PC-3 (cell line): ENCODE measurements around the gene ANO7. TPM values are rescaled to one million over a fixed set of nuclear protein-coding genes. Genes with fewer than 3 reads are reported as not detected.

Source experiments
- ATAC-seq: fragments of 200-7000 bp; cut with Tn5 transposase; 2 replicates; pipeline ENCODE4 v1.9.1; 2020; ENCODE audit warnings: mild to moderate bottlenecking, moderate library complexity
- BruUV-seq: library from RNA; stranded (reverse); fragments of 400-500 nt; replicated peaks from 2 replicates; lab custom pipeline; 2021; lab: Mats Ljungman, UMichigan
- CTCF ChIA-PET: fragments of 300-600 bp; sonication (Branson Sonifier 250); formaldehyde crosslinking; loops from one replicate; lab custom pipeline; 2022; ENCODE audit warnings: antibody characterized with exemption; lab: Charles Lee
- POLR2A ChIA-PET: fragments of 300-600 bp; sonication (Branson Sonifier 250); formaldehyde crosslinking; loops from one replicate; lab custom pipeline; 2022; ENCODE audit warnings: antibody characterized with exemption; ENCODE audit not compliant: unreplicated experiment; lab: Charles Lee
- DNase-seq: peaks from one replicate; pipeline ENCODE4 v3.0.0-alpha.2; 2015
- H2AFZ ChIP-seq: fragments of 300-600 bp; sonication (generic); 2 replicates; pipeline ENCODE4 v1.6.0; 2016; ENCODE audit warnings: antibody characterized with exemption, low read length
- H3F3A ChIP-seq: fragments of 300-600 bp; sonication (generic); one replicate; pipeline ENCODE4 v1.6.0; 2017; ENCODE audit warnings: antibody characterized with exemption, low read length, control low read depth, mild to moderate bottlenecking; ENCODE audit not compliant: unreplicated experiment
- H3K27ac ChIP-seq: fragments of 300-600 bp; sonication (generic); 2 replicates; pipeline ENCODE4 v1.5.1; 2016; ENCODE audit warnings: mild to moderate bottlenecking, low read length
- H3K27me3 ChIP-seq: fragments of 300-600 bp; sonication (generic); 2 replicates; pipeline ENCODE4 v1.6.1; 2016; ENCODE audit warnings: low read length, mixed read lengths
- H3K36me3 ChIP-seq: fragments of 300-600 bp; sonication (generic); 2 replicates; pipeline ENCODE4 v1.6.1; 2016; ENCODE audit warnings: low read depth, mixed run types, low read length, mixed read lengths
- H3K4me1 ChIP-seq: fragments of 300-600 bp; sonication (generic); 2 replicates; pipeline ENCODE4 v1.5.1; 2016; ENCODE audit warnings: low read length; ENCODE audit not compliant: insufficient read depth
- H3K4me2 ChIP-seq: fragments of 300-600 bp; sonication (generic); 2 replicates; pipeline ENCODE4 v1.6.0; 2016; ENCODE audit warnings: low read length
- H3K4me3 ChIP-seq: fragments of 300-600 bp; sonication (generic); 2 replicates; pipeline ENCODE4 v1.5.1; 2016; ENCODE audit warnings: mild to moderate bottlenecking, low read length, mixed read lengths
- H3K79me2 ChIP-seq: fragments of 300-600 bp; sonication (generic); 2 replicates; pipeline ENCODE4 v1.6.1; 2017; ENCODE audit warnings: low read length, mixed read lengths
- H3K9ac ChIP-seq: fragments of 300-600 bp; sonication (generic); 2 replicates; pipeline ENCODE4 v1.6.0; 2016; ENCODE audit warnings: mild to moderate bottlenecking, low read length
- H3K9me2 ChIP-seq: fragments of 300-600 bp; sonication (generic); replicated peaks from 2 replicates; pipeline ENCODE4 v1.6.1; 2016; ENCODE audit warnings: mixed run types, low read length, mixed read lengths
- H3K9me3 ChIP-seq: fragments of 300-600 bp; sonication (generic); 2 replicates; pipeline ENCODE4 v1.6.1; 2016; ENCODE audit warnings: low read length, mixed read lengths
- H4K20me1 ChIP-seq: fragments of 300-600 bp; sonication (generic); 2 replicates; pipeline ENCODE4 v1.6.1; 2016; ENCODE audit warnings: low read length, mixed read lengths
- EZH2 ChIP-seq: fragments of 300-600 bp; sonication (generic); IDR thresholded peaks from one replicate; pipeline ENCODE4 v1.6.1; 2017; ENCODE audit warnings: antibody characterized with exemption, mild to moderate bottlenecking, low read length; ENCODE audit not compliant: unreplicated experiment
- EZH2phosphoT487 ChIP-seq: fragments of 300-600 bp; sonication (generic); IDR thresholded peaks from 2 replicates; pipeline ENCODE4 v1.6.1; 2018; ENCODE audit warnings: mild to moderate bottlenecking, antibody characterized with exemption, low read length, borderline replicate concordance
- intact Hi-C: fragments of 100-400 bp; cut with micrococcal nuclease; formaldehyde crosslinking; loops from 2 replicates; pipeline ENCODE4 v1.9.0; 2023
- total RNA-seq: library from RNA; depleted of rRNA; stranded (reverse); fragments of >200 nt; gene quantifications from 2 replicates; pipeline ENCODE4 v1.2.3, GENCODE V29; 2014
- TF ChIP-seq, protein P1 (sequence below): fragments of 300-600 bp; sonication (generic); conservative IDR thresholded peaks from 2 replicates; pipeline ENCODE4 v1.5.1; 2017; ENCODE audit warnings: antibody characterized with exemption, low read depth, mild to moderate bottlenecking, low read length

Gene ANO7
- total RNA-seq, 1 experiment from 2014 or later = 2.6 TPM

DNA sequence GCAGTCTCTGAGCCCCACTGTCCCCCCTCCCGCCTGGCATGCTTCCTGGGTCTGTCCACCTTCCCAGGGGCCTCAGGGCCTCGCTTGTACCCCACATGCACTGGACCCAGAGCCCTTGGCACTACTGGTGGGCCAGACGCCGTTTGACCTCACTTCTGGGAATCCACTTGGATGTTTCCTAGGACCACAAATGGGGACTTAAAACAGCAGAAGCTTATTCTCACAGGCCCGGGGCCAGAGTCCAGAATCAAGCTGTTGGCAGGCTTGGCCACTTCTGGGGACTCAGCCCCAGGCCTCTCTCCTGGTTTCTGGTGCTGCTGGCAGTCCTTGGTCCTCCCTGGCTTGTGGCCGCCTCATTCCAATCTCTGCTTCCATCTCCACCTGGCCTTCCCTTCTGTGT lies 19.6 kb downstream of the ANO7 start:
- ChIA-PET POLR2A (no interaction called here), CTCF (no interaction called here)
- Histone ChIP-seq H2AFZ (no peak overlapping the region), H3F3A (no peaks in the 10 kb centered on the region), H3K27ac (no peak overlapping the region), H3K4me2 (no peak overlapping the region), H3K4me3 (no peak overlapping the region), H3K9me2 (no peaks in the 10 kb centered on the region), H4K20me1 (no peaks in the 10 kb centered on the region), H3K9ac (no peak overlapping the region), H3K79me2 (no peaks in the 10 kb centered on the region), H3K27me3 (no peaks in the 10 kb centered on the region), H3K4me1 (no peaks in the 10 kb centered on the region), H3K9me3 (no peaks in the 10 kb centered on the region), H3K36me3 (no peaks in the 10 kb centered on the region)
- DNase-seq (no peak), ATAC-seq (no peak)
- no TSS peak for BruUV-seq
- no peak for TF ChIP-seq EZH2
- TF ChIP-seq, protein P1, sequence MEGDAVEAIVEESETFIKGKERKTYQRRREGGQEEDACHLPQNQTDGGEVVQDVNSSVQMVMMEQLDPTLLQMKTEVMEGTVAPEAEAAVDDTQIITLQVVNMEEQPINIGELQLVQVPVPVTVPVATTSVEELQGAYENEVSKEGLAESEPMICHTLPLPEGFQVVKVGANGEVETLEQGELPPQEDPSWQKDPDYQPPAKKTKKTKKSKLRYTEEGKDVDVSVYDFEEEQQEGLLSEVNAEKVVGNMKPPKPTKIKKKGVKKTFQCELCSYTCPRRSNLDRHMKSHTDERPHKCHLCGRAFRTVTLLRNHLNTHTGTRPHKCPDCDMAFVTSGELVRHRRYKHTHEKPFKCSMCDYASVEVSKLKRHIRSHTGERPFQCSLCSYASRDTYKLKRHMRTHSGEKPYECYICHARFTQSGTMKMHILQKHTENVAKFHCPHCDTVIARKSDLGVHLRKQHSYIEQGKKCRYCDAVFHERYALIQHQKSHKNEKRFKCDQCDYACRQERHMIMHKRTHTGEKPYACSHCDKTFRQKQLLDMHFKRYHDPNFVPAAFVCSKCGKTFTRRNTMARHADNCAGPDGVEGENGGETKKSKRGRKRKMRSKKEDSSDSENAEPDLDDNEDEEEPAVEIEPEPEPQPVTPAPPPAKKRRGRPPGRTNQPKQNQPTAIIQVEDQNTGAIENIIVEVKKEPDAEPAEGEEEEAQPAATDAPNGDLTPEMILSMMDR = no peak
- TF ChIP-seq EZH2phosphoT487 = no peak
- intact Hi-C loops = no loop called here

DNA sequence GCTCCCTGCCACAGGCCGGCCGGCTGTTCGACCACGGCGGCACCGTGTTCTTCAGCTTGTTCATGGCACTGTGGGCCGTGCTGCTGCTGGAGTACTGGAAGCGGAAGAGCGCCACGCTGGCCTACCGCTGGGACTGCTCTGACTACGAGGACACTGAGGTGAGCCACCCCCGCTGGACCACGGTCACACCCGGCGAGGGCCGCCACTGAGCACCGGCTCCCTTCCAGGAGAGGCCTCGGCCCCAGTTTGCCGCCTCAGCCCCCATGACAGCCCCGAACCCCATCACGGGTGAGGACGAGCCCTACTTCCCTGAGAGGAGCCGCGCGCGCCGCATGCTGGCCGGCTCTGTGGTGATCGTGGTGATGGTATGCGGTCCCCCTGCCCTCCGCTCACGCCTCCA lies 20.8 kb downstream of the ANO7 start:
- no peak overlapping the region for H2AFZ ChIP-seq
- no peaks in the 10 kb centered on the region for H3F3A ChIP-seq
- no peaks in the 10 kb centered on the region for H3K4me1 ChIP-seq
- intact Hi-C loops = no loop called here
- no peak for DNase-seq
- TF ChIP-seq EZH2 = no peak
- no peak for TF ChIP-seq EZH2phosphoT487
- TF ChIP-seq, protein P1 = no peak
- H3K27ac ChIP-seq = no peak overlapping the region
- ChIA-PET CTCF (no interaction called here), POLR2A (no interaction called here)
- H3K9me3 ChIP-seq = no peaks in the 10 kb centered on the region
- H3K36me3 ChIP-seq = no peaks in the 10 kb centered on the region
- no peaks in the 10 kb centered on the region for H3K9me2 ChIP-seq
- no peak overlapping the region for H3K4me3 ChIP-seq
- no peak for ATAC-seq
- H3K4me2 ChIP-seq = no peak overlapping the region
- no peaks in the 10 kb centered on the region for H3K79me2 ChIP-seq
- no peaks in the 10 kb centered on the region for H3K27me3 ChIP-seq
- no peak overlapping the region for H3K9ac ChIP-seq
- BruUV-seq = no TSS peak
- no peaks in the 10 kb centered on the region for H4K20me1 ChIP-seq

DNA sequence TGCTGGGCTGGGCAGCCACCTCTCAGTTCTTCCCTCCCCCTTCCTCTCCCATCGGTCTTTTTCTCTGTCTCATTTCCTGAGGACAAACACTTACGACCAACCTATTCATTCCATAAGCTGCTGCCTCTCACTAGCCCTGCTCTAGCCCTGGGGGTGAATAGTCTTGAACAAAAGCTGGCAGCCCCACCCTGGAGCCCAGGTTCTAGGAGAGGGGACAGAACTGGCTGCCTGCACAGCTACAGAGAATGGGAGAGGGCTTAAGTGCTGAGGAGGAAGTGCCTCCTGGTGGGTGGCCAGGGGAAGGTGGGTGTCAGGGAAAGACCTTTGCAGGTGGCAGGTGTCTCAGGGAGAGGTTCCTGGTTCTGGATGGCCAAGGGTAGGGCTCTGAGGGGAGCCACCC lies 22.8 kb downstream of the ANO7 start:
- ChIA-PET POLR2A (no interaction called here), CTCF (no interaction called here)
- Histone ChIP-seq H3K4me2 (no peak overlapping the region), H3K4me1 (no peaks in the 10 kb centered on the region), H3K27me3 (no peaks in the 10 kb centered on the region), H4K20me1 (no peaks in the 10 kb centered on the region), H3K36me3 (no peaks in the 10 kb centered on the region), H3K79me2 (no peaks in the 10 kb centered on the region), H3K27ac (no peak overlapping the region), H3K4me3 (no peak overlapping the region), H3K9me2 (no peaks in the 10 kb centered on the region), H3K9me3 (no peaks in the 10 kb centered on the region), H2AFZ (no peak overlapping the region), H3K9ac (no peak overlapping the region), H3F3A (no peaks in the 10 kb centered on the region)
- no peak for TF ChIP-seq EZH2phosphoT487
- no peak for TF ChIP-seq EZH2
- TF ChIP-seq, protein P1 = no peak
- ATAC-seq (peak; percentile 20; the same call in 1 of the 2 replicates), DNase-seq (no peak)
- no TSS peak for BruUV-seq
- intact Hi-C loops = no loop called here
